NOMO-1 treated with DMSO at 0.1 percent for 48 hours (cell line): ENCODE results near the gene SUPV3L1.
"Not testable (repeated sequence)": the region's sequence is repeated elsewhere in the genome, so short reads cannot be mapped to it uniquely, and the experiment has no call there.

Experiments
- DNase-seq: peaks from one replicate; lab custom pipeline; 2025; ENCODE audit not compliant: unreplicated experiment; lab: John Stamatoyannopoulos, UW

The SUPV3L1 gene

GRCh38 chr10:69179743-69180524, at the start of gene SUPV3L1:
SUPV3L1 (plus strand) TSS chr10:69180234; CDS start chr10:69180292, 58 bp downstream.
- DNase-seq = peak; percentile 96

- no peak for DNase-seq
Measured at GRCh38 chr10:69130251-69130650, 49.8 kb upstream of the SUPV3L1 start.

- no peak for DNase-seq
Measured at GRCh38 chr10:69139961-69140360, 40.1 kb upstream of the SUPV3L1 start.

GRCh38 chr10:69141304-69141703, 38.7 kb upstream of the SUPV3L1 start:
- no peak for DNase-seq

GRCh38 chr10:69142074-69142473, 38.0 kb upstream of the SUPV3L1 start:
- not testable (repeated sequence) for DNase-seq

- no peak for DNase-seq
Measured at GRCh38 chr10:69142983-69143382, 37.1 kb upstream of the SUPV3L1 start.

- DNase-seq = no peak
Measured at GRCh38 chr10:69145329-69145728, 34.7 kb upstream of the SUPV3L1 start.

- no peak for DNase-seq
Measured at GRCh38 chr10:69145864-69146263, 34.2 kb upstream of the SUPV3L1 start.

- DNase-seq = peak; percentile 27
Measured at GRCh38 chr10:69146759-69147158, 33.3 kb upstream of the SUPV3L1 start.

- DNase-seq = no peak
Measured at GRCh38 chr10:69151984-69152383, 28.1 kb upstream of the SUPV3L1 start.

- no peak for DNase-seq
Measured at GRCh38 chr10:69153227-69153626, 26.8 kb upstream of the SUPV3L1 start.

GRCh38 chr10:69160809-69161241, 19.2 kb upstream of the SUPV3L1 start:
- DNase-seq = no peak

GRCh38 chr10:69168493-69168892, 11.5 kb upstream of the SUPV3L1 start:
- DNase-seq = no peak

- no peak for DNase-seq
Measured at GRCh38 chr10:69172241-69172982, 7.6 kb upstream of the SUPV3L1 start.

GRCh38 chr10:69175326-69175725, 4.7 kb upstream of the SUPV3L1 start:
- not testable (repeated sequence) for DNase-seq

GRCh38 chr10:69176823-69177222, 3.2 kb upstream of the SUPV3L1 start:
- DNase-seq = no peak

- no peak for DNase-seq
Measured at GRCh38 chr10:69179089-69179742, 818 bp upstream of the SUPV3L1 start.

- no peak for DNase-seq
Measured at GRCh38 chr10:69180525-69181204, 631 bp downstream of the SUPV3L1 start.

- DNase-seq = no peak
Measured at GRCh38 chr10:69181433-69181832, 1.4 kb downstream of the SUPV3L1 start.

- no peak for DNase-seq
Measured at GRCh38 chr10:69182005-69182404, 2.0 kb downstream of the SUPV3L1 start.

- no peak for DNase-seq
Measured at GRCh38 chr10:69186524-69186923, 6.5 kb downstream of the SUPV3L1 start.
